Kidney epithelial cell (primary cell): ENCODE data around the gene RIPOR3. TPM values are rescaled to one million over a fixed set of nuclear protein-coding genes. Genes with fewer than 3 reads are reported as not detected.
A peak's percentile ranks its signal among the peaks of the same experiment; 100 is the strongest.

Source experiments
- DNase-seq: peaks from one replicate; pipeline ENCODE4 v3.0.0-alpha.2; 2010; ENCODE audit warnings: low read depth
- H3K27me3 ChIP-seq: 2 replicates; pipeline ENCODE4 v1.6.0; 2011; ENCODE audit warnings: low read length; ENCODE audit not compliant: control insufficient read depth, insufficient read depth
- H3K36me3 ChIP-seq: 2 replicates; pipeline ENCODE4 v1.5.1; 2011; ENCODE audit warnings: low read length; ENCODE audit not compliant: control insufficient read depth, insufficient read depth
- H3K4me3 ChIP-seq: 2 replicates; pipeline ENCODE4 v1.5.1; 2011; ENCODE audit warnings: low read depth, mild to moderate bottlenecking, control low read depth, low read length
- total RNA-seq: library from RNA; depleted of rRNA; stranded (reverse); fragments of >200 nt; gene quantifications from 2 replicates; pipeline ENCODE4 v1.2.3, GENCODE V29; 2015
- TF ChIP-seq, protein P1 (sequence below): IDR thresholded peaks from 2 replicates; pipeline ENCODE4 v1.5.1; 2011; ENCODE audit warnings: mild to moderate bottlenecking, moderate library complexity, low read length, control low read depth, inconsistent platforms; ENCODE audit not compliant: insufficient read depth, poor library complexity, severe bottlenecking

RIPOR3 gene
- total RNA-seq, 1 donor from 2014 or later = 0.08 TPM

DNA sequence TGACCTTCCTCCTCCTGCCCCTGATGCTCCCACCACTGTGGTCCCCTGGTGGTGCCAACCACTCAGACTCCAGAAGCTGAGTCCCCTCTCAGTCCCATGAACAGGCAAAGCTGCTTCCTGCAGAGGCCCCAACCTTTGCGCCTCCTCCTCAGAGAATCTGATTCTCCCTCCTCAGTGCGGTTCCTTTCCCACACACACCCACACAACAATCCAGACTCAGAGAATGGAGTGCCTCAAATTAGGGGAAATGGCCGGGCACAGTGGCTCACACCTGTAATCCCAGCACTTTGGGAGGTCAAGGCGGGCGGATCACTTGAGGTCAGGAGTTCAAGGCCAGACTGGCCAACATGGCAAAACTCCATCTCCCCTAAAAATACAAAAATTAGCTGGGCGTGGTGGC is 23.0 kb downstream of the RIPOR3 start:
- no peaks in the 10 kb centered on the region for H3K36me3 ChIP-seq
- TF ChIP-seq, protein P1, sequence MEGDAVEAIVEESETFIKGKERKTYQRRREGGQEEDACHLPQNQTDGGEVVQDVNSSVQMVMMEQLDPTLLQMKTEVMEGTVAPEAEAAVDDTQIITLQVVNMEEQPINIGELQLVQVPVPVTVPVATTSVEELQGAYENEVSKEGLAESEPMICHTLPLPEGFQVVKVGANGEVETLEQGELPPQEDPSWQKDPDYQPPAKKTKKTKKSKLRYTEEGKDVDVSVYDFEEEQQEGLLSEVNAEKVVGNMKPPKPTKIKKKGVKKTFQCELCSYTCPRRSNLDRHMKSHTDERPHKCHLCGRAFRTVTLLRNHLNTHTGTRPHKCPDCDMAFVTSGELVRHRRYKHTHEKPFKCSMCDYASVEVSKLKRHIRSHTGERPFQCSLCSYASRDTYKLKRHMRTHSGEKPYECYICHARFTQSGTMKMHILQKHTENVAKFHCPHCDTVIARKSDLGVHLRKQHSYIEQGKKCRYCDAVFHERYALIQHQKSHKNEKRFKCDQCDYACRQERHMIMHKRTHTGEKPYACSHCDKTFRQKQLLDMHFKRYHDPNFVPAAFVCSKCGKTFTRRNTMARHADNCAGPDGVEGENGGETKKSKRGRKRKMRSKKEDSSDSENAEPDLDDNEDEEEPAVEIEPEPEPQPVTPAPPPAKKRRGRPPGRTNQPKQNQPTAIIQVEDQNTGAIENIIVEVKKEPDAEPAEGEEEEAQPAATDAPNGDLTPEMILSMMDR = no peak
- H3K27me3 ChIP-seq = no peaks in the 10 kb centered on the region
- no peak for DNase-seq
- no peak overlapping the region for H3K4me3 ChIP-seq

DNA sequence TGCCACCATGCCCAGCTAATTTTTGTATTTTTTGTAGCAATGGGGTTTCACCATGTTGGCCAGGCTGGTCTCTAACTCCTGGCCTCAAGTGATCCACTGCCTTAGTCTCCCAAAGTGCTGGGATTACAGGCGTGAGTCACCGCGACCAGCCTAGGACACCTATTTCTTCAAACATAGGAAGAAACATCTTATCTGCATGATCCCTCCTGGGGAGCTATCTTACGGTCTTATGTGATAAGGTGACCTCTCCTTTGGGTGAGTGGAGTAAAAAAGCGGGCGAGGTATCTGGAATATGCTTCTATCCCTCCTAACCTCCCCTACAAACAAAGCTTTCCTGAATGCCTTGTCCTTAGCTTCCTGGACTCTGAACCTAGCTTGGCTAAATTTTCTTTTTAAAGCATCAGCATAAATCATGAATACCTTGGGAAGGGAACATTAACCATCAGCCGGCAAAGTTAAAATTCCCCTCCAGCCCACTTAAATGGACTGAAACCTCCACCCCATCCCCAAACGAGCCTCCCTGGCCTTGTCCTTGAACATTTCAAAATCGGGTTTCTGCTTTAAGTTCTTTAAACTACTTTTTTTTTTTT is 24.5 kb downstream of the RIPOR3 start:
- Histone ChIP-seq H3K27me3 (no peaks in the 10 kb centered on the region), H3K36me3 (no peaks in the 10 kb centered on the region), H3K4me3 (no peak overlapping the region)
- TF ChIP-seq, protein P1 = no peak
- no peak for DNase-seq

DNA sequence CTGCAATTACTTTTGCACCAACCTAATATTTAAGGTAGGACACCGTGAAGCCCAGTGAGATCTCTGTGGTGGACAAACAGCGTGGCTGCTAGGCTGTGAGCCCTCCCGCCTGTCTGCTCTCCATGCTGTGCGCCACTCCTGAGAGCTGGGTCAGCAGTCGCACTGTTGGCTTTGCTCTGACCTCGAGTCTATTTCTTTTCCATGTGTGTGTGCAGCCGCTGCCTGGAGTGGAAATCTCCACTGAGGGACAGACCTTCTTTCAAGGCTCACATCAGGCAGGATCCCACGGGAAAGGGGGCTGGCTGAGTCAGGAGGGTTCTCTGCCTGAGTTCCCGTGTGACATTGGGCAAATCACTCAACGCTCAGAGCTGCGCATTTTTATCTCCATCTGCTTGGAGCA is 27.1 kb downstream of the RIPOR3 start:
- TF ChIP-seq, protein P1 = no peak
- no peak for DNase-seq
- H3K27me3 ChIP-seq = no peaks in the 10 kb centered on the region
- H3K4me3 ChIP-seq = no peak overlapping the region
- no peaks in the 10 kb centered on the region for H3K36me3 ChIP-seq

DNA sequence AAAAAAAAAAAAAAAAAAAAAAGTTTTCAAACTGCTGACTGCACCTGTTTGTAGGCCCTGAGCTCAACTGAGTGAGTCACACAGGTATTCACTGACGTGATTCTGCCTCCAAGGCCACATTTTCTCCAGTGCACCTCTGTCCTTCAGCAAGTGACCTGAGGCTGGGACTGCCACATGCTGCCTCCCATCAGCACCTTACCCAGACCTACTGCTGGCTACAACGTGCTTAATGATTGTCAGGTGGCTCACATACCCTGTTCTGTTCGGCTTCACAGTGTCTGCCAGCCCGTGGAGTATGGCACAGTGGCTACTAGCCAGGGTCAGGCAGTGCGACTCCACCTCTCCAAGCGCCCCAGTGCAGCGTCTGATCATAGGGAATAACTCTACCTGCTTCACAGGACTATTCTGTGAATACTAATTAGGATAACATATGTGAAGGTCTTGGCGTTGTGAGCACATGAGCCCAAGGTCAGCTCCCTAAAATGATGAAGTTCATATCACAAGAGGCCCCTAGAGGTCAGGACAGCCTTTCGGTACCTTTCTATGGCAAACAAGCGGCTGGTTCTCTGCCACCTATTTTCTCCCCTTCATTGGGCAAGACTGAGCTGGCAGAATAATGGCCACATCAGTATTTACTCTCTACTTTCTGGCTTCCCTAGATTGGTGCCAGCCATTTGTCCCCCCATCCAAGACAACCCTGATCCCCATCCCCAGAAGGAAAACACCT is 28.1 kb downstream of the RIPOR3 start:
- no peaks in the 10 kb centered on the region for H3K36me3 ChIP-seq
- no peaks in the 10 kb centered on the region for H3K27me3 ChIP-seq
- TF ChIP-seq, protein P1 = peak; percentile 23
- DNase-seq = no peak
- H3K4me3 ChIP-seq = no peak overlapping the region

DNA sequence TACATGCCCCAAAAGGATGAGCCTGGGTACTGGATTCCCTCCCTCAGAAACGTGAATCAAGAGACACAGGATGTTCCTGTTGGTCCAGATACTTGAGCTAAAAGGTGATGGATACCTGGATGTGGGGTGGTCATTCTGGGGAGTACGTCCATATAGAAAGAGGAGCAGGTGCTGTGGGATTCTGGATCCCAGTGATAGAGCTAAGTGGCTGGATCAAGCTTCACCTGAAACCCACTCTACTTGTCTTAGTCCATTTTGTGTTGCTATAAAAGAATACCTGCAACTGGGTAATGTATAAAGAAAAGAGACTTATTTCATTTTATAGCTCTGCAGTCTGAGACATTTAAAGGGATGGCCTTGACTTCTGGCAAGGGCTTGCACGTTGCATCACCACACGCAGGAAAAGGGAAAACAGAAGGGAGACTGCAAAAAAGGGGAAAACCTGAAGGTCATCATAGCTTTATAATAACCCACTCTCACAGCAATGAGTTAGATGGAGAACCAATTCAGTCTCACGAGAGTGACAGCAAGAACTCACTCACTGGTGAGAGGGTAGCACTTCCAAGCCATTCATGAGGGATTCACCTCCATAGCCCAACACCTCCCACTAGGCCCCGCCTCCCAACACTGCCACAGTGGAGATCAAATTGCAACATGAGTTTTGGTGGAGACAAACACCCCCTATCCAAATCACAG is 31.2 kb downstream of the RIPOR3 start:
- Histone ChIP-seq H3K27me3 (no peaks in the 10 kb centered on the region), H3K4me3 (no peak overlapping the region), H3K36me3 (no peaks in the 10 kb centered on the region)
- TF ChIP-seq, protein P1 = no peak
- DNase-seq = no peak
